ENCODE results near the gene PTDSS2. TPM values are rescaled to one million over a fixed set of nuclear protein-coding genes. Genes with fewer than 3 reads are reported as not detected.

The PTDSS2 gene
- polyA plus RNA-seq, 2 of the 4 experiments (the other 2 are of a cell fraction): 23.4 to 38.9 TPM

DNA sequence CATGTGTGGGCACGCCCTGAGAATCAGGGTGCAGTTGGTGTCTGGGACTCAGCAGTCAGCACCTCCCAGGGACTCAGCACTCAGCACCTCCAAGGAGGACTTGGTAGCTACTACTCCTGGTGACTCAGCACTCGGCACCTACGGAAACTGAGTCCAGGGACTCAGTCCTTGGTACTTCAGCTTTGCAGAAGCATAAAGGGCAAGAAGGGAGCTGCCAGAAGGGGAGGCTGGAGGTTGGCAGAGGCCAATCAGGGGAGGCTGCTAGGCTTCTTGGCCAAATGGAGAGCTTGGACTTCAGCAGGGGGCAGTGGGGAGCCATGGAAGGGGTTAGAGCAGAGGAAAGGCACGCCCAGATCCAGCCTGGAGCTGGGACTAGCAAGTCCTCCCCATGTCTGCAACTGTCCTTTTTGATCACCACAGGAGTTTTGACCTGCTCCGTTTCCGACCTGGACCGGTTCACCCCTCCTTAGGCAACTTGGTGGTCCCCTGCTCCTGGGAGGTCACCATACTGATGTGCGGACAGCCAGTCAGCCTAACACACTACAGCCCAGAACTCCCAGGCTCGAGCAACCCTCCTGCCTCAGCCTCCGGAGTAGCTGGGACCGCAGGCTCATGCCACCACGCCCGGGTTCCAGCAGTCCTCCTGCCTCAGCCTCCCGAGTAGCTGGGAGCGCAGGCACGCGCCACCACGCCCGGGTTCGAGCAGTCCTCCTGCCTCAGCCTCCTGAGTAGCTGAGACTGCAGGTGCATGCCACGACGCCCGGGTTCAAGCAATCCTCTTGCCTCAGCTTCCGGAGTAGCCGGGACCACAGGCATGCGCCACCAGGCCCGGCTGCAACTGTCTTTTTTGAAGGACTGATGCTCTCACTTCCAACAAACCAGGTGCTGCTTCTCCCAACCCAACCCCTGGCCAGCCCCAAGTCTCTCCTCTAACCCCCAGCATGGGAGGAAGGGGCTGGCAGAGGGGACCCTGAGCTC lies 9.7 kb upstream of the PTDSS2 start:
- DNase-seq (ENCODE audit: low read depth in 1 of 2, low spot score in 1 of 2): peak in 1 of 2 experiments; percentile 64
- 92% methylated on average over 22 of the region's 27 CpGs for WGBS (ENCODE audit: missing lambda C conversion rate)
- FAIRE-seq: no peak
- peaks cover 4% of the 10 kb centered on the region; the same call in 1 of the 3 replicates for H3K4me1 ChIP-seq
- TF ChIP-seq, protein P1, sequence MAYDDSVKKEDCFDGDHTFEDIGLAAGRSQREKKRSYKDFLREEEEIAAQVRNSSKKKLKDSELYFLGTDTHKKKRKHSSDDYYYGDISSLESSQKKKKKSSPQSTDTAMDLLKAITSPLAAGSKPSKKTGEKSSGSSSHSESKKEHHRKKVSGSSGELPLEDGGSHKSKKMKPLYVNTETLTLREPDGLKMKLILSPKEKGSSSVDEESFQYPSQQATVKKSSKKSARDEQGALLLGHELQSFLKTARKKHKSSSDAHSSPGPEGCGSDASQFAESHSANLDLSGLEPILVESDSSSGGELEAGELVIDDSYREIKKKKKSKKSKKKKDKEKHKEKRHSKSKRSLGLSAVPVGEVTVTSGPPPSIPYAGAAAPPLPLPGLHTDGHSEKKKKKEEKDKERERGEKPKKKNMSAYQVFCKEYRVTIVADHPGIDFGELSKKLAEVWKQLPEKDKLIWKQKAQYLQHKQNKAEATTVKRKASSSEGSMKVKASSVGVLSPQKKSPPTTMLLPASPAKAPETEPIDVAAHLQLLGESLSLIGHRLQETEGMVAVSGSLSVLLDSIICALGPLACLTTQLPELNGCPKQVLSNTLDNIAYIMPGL (CRISPR knock-in tag; IDR thresholded peaks at IDR 0.05; ENCODE audit: borderline replicate concordance): no peak
- TF ChIP-seq KDM1A (IDR thresholded peaks at IDR 0.05; ENCODE audit: low read depth) (peak; percentile 56; the same call in 1 of the 2 replicates), RAD21 (conservative IDR thresholded peaks at IDR 0.05 in 1 of 2, IDR thresholded peaks at IDR 0.05 in 1 of 2) (peak in 1 of 2 experiments; percentile 31; a peak in 2 of 5 replicates)
- H3K4me2 ChIP-seq: no peak overlapping the region
- ChIA-PET POLR2A (interaction anchor here (1.5 kb wide), 1 partner anchor 8 kb away, joined by 5 read pairs; no protein-coding TSS in a partner anchor), CTCF (interaction anchor here (0.6 to 6.0 kb wide), 8 partner anchors 9 to 256 kb away, joined by 3 to 46 read pairs (median 4); partner anchors contain the start of gene PTDSS2)
- peak overlapping the region in 1 of 2 experiments; percentile 47; a peak in 2 of 6 replicates for H3K27ac ChIP-seq
- H3K4me3 ChIP-seq: no peak overlapping the region
- ATAC-seq: peak in 1 of 2 experiments; percentile 60; a peak in 3 of 6 replicates
- H3K9me3 ChIP-seq: peaks cover 6% of the 10 kb centered on the region; the same call in 1 of the 3 replicates

DNA sequence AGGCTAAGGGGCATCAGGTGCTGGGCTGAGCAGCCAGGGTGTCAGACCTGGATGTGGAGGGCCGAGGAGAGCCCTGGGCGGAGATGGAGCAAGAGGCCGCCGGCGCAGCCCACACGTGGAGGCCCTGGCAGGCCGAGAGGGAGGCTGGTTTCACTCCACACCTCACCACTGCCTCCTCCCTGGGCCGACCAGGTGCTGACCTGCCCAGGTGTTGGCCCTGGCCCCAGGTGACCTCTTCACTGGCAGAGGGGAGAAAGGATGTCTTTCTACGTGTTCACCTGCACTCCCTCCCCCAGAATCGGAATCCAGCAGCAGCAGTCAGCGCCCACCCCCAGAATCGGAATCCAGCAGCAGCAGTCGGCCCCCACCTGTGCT lies 9.0 kb upstream of the PTDSS2 start:
- H3K4me2 ChIP-seq: no peak overlapping the region
- no peak for FAIRE-seq
- TF ChIP-seq, protein P2, sequence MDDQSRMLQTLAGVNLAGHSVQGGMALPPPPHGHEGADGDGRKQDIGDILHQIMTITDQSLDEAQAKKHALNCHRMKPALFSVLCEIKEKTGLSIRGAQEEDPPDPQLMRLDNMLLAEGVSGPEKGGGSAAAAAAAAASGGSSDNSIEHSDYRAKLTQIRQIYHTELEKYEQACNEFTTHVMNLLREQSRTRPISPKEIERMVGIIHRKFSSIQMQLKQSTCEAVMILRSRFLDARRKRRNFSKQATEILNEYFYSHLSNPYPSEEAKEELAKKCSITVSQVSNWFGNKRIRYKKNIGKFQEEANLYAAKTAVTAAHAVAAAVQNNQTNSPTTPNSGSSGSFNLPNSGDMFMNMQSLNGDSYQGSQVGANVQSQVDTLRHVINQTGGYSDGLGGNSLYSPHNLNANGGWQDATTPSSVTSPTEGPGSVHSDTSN (IDR thresholded peaks at IDR 0.05): no peak
- no peak for TF ChIP-seq HEYL (CRISPR knock-in tag; IDR thresholded peaks at IDR 0.05)
- TF ChIP-seq RARB (CRISPR knock-in tag; IDR thresholded peaks at IDR 0.05): no peak
- no peak for TF ChIP-seq HOXA7 (CRISPR knock-in tag; IDR thresholded peaks at IDR 0.05)
- no peak for TF ChIP-seq BHLHE40 (IDR thresholded peaks at IDR 0.05; ENCODE audit: low read depth, low read length)
- no peak for TF ChIP-seq POLR2A (IDR thresholded peaks at IDR 0.05; ENCODE audit: low read length)
- DNase-seq (ENCODE audit: low read depth in 1 of 2, low spot score in 1 of 2): no peak
- WGBS (ENCODE audit: missing lambda C conversion rate): 75% methylated on average over 5 of the region's 13 CpGs
- no peak overlapping the region for H3K4me3 ChIP-seq
- ChIA-PET POLR2A (no interaction called here), CTCF (interaction anchor here (1.5 to 6.0 kb wide), 5 partner anchors 8 to 78 kb away, joined by 4 to 46 read pairs (median 6); partner anchors contain the start of gene PTDSS2)
- peaks cover 6% of the 10 kb centered on the region; the same call in 1 of the 3 replicates for H3K9me3 ChIP-seq
- peaks cover 4% of the 10 kb centered on the region; the same call in 1 of the 3 replicates for H3K4me1 ChIP-seq
- H3K27ac ChIP-seq: peak overlapping the region in 1 of 2 experiments; percentile 74; a peak in 2 of 6 replicates
- ATAC-seq: peak in 1 of 2 experiments; percentile 8; a peak in 1 of 6 replicates

DNA sequence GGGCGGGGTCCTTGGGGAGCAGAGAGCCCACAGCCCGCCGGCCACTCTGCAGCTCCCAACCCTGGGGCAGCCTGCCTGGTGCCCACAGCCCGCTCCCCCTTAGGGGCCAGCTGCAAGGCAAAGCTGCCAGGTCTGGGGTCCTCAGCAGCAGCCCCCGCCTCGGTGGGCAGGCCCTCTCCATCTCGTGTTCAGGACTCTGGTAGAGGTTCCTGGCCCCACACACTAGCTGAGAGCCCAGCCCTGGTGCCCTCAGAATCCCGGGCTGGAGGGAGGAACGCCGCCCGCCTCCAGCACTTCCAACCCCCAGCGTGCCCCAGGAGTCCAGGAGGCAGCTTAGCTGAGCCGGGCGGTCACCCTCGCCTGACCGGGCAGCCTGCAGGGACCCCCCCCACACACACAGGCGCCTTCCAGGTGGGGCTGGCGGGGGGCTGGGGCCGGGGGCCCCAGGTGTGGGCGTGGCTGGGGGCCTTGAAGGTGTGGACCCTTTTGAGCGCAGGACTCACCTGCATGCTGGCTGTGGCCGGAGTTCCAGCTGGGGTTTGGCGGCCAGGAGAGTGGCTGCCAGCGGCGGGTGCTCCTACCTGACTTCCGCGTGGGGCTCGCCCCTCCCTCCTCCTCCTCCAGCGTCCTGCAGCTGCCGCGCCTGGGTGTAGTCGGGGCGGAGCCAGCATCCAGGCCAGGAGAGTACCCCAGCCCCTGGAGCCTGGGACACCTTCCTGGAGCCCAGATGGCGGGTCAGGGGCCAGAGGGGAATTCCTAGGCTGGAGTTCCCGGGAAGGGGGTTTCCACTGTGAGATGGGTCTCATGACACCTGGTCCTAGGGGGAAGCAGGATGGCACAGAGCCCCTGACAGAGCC lies 8.4 kb upstream of the PTDSS2 start, which contains the start of gene ANO9:
Gene ANO9 (minus strand): TSS at position 594 of the 857 bp plus-strand sequence. CDS start 85 bp downstream, at position 509.
- WGBS (ENCODE audit: missing lambda C conversion rate): 35% methylated on average over 12 of the region's 35 CpGs
- no peak within 1 kb of the TSS for H3K4me3 ChIP-seq
- peak within 1 kb of the TSS in 1 of 2 experiments; percentile 74; a peak in 3 of 6 replicates for H3K27ac ChIP-seq
- peaks cover 4% of the 10 kb centered on the region; the same call in 1 of the 3 replicates for H3K4me1 ChIP-seq
- no peak for DNase-seq (ENCODE audit: low read depth in 1 of 2, low spot score in 1 of 2)
- ChIA-PET POLR2A (no interaction called here), CTCF (interaction anchor here (1.6 to 6.0 kb wide), 4 partner anchors 8 to 77 kb away, joined by 4 to 46 read pairs (median 9); partner anchors contain the start of gene PTDSS2)
- peak in 1 of 2 experiments; percentile 37; a peak in 3 of 6 replicates for ATAC-seq
- H3K9me3 ChIP-seq: peaks cover 6% of the 10 kb centered on the region; the same call in 1 of the 3 replicates
- no peak for FAIRE-seq
- H3K4me2 ChIP-seq: peak within 1 kb of the TSS; percentile 53
- no peak for TF ChIP-seq RARB (CRISPR knock-in tag; IDR thresholded peaks at IDR 0.05)
- TF ChIP-seq, protein P3, sequence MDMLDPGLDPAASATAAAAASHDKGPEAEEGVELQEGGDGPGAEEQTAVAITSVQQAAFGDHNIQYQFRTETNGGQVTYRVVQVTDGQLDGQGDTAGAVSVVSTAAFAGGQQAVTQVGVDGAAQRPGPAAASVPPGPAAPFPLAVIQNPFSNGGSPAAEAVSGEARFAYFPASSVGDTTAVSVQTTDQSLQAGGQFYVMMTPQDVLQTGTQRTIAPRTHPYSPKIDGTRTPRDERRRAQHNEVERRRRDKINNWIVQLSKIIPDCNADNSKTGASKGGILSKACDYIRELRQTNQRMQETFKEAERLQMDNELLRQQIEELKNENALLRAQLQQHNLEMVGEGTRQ (IDR thresholded peaks at IDR 0.05): no peak
- no peak for TF ChIP-seq SMC3 (IDR thresholded peaks at IDR 0.05)
- no peak for TF ChIP-seq HOXB5 (CRISPR knock-in tag; IDR thresholded peaks at IDR 0.05)
- no peak for TF ChIP-seq HOXB13 (CRISPR knock-in tag; IDR thresholded peaks at IDR 0.05; ENCODE audit: low read depth)
- no peak for TF ChIP-seq HEYL (CRISPR knock-in tag; IDR thresholded peaks at IDR 0.05)
- TF ChIP-seq, protein P4, sequence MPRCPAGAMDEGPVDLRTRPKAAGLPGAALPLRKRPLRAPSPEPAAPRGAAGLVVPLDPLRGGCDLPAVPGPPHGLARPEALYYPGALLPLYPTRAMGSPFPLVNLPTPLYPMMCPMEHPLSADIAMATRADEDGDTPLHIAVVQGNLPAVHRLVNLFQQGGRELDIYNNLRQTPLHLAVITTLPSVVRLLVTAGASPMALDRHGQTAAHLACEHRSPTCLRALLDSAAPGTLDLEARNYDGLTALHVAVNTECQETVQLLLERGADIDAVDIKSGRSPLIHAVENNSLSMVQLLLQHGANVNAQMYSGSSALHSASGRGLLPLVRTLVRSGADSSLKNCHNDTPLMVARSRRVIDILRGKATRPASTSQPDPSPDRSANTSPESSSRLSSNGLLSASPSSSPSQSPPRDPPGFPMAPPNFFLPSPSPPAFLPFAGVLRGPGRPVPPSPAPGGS (IDR thresholded peaks at IDR 0.05): no peak
- TF ChIP-seq NFE2L2 (conservative IDR thresholded peaks at IDR 0.05; ENCODE audit: low read length): no peak
- no peak for TF ChIP-seq EHMT2 (IDR thresholded peaks at IDR 0.05; ENCODE audit: low read depth)
- TF ChIP-seq ZFP36 (IDR thresholded peaks at IDR 0.05; ENCODE audit: borderline replicate concordance, partially characterized antibody): no peak
- TF ChIP-seq CBX8 (IDR thresholded peaks at IDR 0.05): no peak
- TF ChIP-seq, protein P5, sequence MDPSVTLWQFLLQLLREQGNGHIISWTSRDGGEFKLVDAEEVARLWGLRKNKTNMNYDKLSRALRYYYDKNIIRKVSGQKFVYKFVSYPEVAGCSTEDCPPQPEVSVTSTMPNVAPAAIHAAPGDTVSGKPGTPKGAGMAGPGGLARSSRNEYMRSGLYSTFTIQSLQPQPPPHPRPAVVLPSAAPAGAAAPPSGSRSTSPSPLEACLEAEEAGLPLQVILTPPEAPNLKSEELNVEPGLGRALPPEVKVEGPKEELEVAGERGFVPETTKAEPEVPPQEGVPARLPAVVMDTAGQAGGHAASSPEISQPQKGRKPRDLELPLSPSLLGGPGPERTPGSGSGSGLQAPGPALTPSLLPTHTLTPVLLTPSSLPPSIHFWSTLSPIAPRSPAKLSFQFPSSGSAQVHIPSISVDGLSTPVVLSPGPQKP (IDR thresholded peaks at IDR 0.05; ENCODE audit: low read depth, low read length): no peak
- TF ChIP-seq, protein P1 (CRISPR knock-in tag; IDR thresholded peaks at IDR 0.05; ENCODE audit: borderline replicate concordance): no peak
